ENCODE data around the gene SVBP.

SVBP gene

GRCh38 chr1:42759114-42759513 is 58.1 kb downstream of the SVBP start:
- no peak for DNase-seq

- DNase-seq: no peak
Observed at GRCh38 chr1:42758641-42759040, 58.6 kb downstream of the SVBP start.

- no peak for DNase-seq
Observed at GRCh38 chr1:42757892-42758275, 59.3 kb downstream of the SVBP start.
